ENCODE results near the gene DNAJB13.
A peak's percentile ranks its signal among the peaks of the same experiment; 100 is the strongest.

Gene DNAJB13

DNA sequence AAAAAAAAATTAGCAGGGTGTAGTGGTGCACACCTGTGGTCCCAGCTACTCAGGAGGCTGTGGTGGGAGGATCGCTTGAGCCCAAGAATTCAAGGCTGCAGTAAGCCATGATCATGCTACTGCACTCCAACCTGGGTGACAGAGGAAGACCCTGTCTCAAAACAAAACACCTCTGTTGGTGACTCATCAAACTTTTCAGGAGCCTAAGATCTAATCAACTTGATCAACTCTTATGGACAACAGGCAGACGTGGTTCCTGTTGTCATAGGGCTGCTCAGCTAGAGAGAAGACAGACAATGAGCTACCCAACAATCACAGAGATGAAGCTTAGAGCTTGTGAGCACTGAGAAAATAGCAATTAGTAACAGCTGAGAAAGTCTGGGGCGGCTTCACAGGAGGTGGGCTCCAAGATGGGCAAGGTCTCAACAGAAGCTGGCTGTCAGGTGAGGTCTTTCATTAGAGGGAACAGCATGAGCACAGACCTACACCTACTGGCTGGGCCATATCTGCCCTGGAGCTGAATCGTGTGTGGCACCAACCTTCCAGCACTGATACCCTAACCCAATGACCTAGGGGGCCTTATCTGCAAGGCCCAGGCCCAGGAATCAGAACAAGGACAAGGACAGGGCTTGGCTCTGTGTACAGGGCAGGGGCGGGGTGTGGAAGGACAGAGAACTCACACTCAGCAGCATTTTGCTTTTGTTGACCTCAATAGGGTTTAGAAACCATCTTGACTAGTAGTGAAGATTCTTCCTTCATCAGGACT lies 65.3 kb downstream of the DNAJB13 start:
- no peak for DNase-seq (ENCODE audit: low read depth)

DNA sequence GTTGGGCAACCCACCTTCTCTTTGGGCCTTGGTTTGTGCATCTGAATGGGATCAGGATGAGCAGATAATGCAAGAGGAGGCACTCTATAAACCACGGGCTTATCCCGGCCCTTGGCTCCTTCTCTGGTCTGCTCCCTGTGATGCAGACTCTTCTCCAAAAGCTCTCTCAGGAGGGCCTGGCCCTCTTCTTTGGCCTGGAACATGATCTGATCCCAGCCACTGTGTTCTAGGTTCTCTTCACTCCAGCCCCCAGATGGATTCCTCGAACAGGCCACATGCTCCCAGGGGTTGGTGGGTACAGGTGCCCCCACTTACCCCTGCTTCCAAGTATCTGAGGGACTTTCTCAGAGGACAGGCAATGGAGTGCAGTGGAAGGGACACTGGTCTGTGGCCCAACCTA lies 66.8 kb downstream of the DNAJB13 start:
- DNase-seq (ENCODE audit: low read depth), result no peak

DNA sequence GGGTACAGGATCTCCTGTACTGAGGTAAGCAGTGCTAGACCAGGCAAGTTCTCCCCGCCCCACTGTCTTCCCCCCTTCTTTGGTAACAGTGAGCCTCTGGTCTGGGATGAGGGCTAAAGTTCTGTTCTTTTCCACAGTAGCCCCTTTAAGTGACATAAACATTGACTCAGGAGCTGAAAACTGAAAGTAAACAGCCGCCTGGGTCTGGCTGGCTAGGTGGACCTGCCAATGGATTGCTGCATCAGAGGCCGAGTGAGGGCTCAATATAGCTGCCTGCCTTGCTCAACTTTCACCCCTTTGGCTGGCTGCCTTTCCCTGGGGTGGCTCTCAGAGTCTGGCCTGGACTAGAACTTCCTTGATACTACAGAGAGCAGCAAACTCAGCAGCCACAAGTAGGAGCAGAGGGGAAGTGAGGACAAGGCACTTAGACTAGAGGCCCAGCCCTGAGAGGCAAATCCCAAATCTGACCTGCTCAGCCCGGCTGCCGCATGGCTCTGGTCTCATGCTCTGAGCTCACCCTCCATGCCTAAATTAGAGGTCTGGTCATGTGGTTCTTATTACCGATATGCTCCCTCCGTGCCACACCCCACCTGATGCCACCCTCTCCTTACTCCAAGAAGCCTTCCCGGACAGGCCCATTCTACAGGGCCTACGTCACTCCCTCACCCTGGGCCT lies 67.6 kb downstream of the DNAJB13 start:
- DNase-seq (ENCODE audit: low read depth), result peak; percentile 89

DNA sequence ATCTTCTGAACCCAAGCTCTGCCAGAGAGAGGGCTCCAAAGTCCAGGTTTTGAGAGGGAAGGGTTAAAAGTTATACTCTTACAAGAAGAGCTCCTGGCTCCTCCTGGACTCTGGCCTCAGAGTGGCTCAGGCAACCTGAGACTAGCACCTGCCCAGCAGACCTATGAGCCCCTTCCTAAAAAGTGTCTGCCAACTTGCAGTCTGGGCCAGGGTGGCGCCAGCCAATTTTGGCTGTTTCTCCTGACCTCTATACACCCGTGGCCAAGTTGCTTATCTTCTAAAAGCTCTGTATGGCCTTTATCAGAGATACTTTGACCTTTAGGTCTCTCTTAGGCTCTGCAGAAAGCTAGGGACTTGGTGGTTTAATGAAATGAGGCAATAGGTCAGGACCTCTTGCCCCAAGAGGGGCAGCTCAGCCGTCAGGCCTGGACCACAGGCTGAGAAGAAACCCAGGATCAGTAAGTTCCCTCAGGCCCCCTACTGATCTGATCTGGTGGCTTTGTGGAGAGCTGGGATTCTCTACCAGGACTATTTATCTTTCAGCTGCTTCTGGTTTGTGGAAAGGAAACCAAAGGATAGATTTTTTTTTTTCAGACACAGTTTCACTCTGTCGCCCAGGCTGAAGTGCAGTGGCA lies 68.4 kb downstream of the DNAJB13 start:
- DNase-seq (ENCODE audit: low read depth), result no peak

DNA sequence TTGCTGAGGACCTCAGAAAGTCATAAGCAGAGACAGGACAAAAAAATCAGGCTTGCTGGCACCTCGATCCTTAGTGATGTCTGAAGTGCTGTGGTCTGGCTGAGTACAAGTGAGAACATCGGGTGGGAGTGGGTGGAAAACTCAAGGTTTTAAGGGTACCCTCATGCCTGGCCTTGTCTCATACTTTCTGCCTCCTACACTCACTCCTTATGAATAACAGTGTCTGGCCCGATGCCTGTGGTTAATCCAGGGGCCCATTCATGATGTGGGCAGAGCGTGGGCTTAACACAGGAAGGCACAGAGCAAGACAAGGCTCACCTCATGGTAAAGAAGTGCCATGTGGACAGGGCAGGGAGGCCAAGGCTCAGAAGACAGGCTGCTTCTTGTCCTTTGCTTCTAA lies 69.0 kb downstream of the DNAJB13 start:
- DNase-seq (ENCODE audit: low read depth), result no peak

All from fibroblast of the conjunctiva (primary cell).